D341Med (cell line): ENCODE data around the gene MYH3.

Experiments
- DNase-seq: peaks from one replicate; pipeline ENCODE4 v3.0.0; 2012; ENCODE audit warnings: low spot score

The MYH3 gene

DNA sequence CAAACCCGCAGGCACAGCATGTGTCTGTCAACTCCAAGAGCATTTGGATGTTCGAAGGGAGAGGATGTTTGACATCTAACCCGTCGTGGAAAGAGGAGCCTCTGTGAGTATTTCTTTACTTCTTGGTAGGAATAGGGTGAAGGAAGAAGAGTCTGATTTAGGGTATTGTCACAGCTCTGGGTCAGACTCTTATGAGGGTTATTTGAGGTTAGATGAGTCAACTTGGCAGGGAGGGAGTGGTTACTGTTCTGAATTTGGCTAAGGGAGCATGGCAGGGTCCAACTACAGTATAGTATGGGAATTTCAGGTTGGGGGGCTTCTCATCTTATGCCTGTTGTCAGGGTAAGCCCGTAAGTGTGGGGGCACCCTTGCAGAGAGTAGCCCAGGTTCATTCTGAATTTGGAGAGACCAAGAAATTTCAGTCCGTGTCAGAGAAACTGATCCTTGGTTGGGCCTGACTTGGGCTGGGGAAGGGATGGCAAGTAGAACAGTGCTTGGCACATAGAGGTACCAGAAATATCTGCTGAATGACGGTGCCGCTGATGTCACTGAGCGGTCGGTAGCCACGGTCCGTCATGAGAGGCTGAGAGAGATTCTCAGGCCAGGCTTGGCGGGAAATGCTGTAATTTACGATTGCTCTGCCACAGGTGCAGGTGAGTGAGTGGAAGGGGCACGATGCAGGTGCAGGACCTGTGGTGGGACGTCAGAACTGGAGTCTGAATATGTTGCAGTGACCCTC is 43.2 kb downstream of the MYH3 start:
- DNase-seq = no peak

GRCh38 chr17:10612957-10613744 is 44.0 kb downstream of the MYH3 start:
- DNase-seq = no peak

- DNase-seq = no peak
Measured at GRCh38 chr17:10610884-10611283, 46.2 kb downstream of the MYH3 start.

GRCh38 chr17:10608244-10608643 is 48.9 kb downstream of the MYH3 start:
- DNase-seq = no peak

DNA sequence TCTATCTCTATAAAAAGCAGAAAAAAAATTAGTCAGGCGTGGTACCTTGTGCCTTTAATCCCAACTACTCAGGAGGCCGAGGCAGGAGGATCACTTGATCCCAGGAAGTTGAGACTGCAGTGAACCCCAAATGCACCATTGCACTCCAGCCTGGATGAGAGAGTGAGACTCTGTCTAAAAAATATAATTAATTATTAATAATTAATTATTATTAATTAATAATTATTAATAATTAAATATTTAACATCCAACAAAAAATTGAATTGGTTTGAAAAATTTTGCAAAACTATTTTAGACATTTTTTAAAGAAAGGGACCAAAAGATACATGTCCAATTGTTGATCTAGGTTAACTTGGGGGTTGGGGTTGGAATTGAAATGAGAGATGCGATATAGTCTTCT is 51.0 kb downstream of the MYH3 start:
- DNase-seq = no peak

- DNase-seq = no peak
Measured at GRCh38 chr17:10605221-10605783, 51.8 kb downstream of the MYH3 start.

DNA sequence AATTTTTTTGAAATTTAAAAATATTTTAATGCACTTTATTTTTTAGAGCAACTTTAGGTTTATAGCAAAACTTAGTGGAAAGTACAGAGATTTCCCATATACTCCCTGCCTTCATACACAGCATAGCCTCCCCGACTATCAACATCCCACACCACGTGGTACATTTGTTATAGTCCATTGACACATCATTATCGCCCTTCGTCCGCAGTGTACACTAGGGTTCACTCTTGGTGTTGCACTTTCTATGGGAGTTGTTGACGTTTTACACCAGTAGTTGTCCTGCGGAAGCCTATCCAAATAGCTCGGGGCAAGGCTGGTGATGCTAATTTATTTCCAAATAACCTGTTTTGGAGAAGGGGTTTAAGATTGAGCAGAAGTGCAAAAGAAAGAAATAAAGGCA is 52.6 kb downstream of the MYH3 start:
- no peak for DNase-seq

DNA sequence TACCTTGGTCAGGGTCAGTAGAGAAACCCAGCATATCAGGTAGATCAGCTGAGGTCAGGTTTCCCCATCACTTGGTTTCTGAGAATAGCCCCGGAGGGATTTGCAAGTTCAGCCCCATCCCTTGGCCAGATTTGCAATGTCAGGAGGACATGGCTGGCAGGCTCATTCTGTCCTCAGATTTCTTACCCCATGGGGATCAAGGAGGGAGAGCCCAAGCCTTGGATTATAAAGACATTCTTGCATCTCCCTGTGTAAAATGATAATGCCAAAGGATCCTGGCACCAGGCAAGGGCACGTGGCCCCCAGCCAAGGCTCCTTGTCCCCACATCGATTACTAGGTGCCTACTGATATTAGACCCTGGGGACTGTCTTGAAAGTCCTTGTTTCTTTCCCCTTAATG is 53.2 kb downstream of the MYH3 start:
- no peak for DNase-seq

DNA sequence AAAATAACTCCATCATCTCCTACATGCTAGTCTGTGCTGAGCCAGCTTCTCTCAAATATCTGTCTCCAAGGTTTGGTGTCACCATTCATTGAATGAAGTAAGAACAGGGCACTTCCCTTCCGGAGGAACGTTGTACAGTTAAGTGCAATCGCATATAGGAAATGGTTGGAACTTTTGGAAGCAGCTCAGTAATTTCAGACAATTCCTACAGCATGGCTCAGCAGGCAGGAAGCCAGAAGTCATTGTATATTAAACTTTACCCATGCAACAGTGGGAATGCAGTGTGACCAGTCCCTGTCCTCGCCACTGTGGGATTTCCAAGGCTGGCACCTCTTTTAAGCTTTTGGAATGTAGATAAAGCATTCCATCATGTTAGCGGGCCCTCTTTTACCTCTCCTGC is 56.5 kb downstream of the MYH3 start:
- no peak for DNase-seq

DNA sequence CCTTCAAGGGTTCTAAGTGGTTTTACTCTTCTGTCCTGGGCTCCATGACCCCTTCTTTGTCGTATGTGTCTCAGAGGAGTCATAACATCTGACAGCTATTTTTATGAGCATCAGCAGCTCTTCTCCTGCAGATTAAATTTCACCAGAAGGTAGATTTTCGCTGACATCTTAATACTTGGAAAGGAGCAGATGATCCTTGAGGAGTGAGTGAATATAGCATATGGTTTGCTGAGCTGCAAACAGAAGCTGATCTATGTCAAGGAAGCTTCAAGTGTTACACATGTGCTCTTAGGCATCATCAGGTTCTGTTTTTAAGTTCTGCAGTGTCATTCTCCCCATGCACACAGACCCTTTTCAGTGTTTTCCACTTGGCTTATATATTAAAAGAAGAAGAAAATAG is 58.5 kb downstream of the MYH3 start:
- DNase-seq = no peak

GRCh38 chr17:10589553-10590145 is 67.5 kb downstream of the MYH3 start:
- DNase-seq = no peak

- no peak for DNase-seq
Measured at GRCh38 chr17:10585529-10585928, 71.6 kb downstream of the MYH3 start.

- DNase-seq = no peak
Measured at GRCh38 chr17:10583834-10584233, 73.3 kb downstream of the MYH3 start.

DNA sequence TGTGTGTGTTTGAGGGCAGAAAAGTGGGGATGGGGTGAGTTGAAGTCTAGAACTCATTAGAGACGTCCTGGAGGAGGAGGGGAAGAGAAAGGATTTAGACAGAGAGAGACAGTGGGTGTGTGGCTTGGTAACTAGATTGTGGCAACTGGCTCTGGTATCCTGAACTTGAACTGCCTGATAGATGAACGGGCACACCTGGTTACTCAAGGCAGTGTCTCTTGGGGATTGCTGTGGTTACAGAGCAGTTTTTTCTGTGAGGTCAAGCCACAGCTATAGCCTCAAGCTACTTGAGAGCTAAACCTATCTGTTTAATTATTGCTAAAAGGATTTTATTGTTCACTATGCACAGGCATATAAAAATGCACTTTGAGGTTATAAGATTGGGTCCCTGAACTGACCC is 77.8 kb downstream of the MYH3 start:
- no peak for DNase-seq
